Medulla oblongata (tissue), 1 donor: ENCODE results near the gene SOCS6.
"Not testable (repeated sequence)": the region's sequence is repeated elsewhere in the genome, so short reads cannot be mapped to it uniquely, and the experiment has no call there.

Experiments used
- DNase-seq: peaks from one replicate; pipeline ENCODE4 v3.0.0-alpha.2; 2015; ENCODE audit errors: extremely low spot score

The SOCS6 gene

DNA sequence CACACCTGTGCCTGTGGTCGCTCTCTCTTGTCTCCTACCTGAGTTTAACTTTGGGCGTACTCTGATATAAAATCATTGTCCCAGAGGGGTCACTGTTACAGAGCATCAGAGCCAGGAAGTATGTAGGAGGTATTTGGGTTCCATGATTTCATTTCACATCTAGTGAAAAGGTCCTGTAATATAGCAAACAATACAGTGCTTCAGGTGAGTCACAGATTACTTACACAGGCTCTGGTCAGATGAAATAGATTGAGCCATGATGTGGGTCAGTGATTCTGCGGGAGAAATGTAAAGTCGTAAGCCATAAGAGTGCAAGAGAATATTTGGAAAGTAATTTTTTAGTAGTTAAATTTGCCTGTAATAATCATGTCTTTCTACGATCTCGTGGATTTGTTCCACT, 70.2 kb downstream of the SOCS6 start:
- no peak for DNase-seq

DNA sequence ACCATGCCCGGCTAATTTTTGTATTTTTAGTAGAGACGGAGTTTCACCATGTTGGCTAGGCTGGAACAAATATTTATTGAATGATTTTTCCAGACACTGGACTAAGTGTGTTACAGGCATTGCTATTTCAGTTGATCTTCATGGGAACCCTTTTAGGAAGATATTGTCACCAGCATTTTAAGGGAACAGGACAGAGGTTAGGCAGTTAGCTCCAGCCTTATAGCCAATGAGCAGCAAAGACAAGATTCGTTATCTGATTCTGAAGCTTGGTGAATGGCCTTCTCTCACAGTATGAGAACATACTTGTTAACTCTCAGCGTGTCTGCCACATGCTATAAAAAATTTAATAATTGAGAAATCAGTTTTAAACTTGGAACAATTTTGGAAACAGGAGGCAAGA, 73.4 kb downstream of the SOCS6 start:
- DNase-seq: no peak

DNA sequence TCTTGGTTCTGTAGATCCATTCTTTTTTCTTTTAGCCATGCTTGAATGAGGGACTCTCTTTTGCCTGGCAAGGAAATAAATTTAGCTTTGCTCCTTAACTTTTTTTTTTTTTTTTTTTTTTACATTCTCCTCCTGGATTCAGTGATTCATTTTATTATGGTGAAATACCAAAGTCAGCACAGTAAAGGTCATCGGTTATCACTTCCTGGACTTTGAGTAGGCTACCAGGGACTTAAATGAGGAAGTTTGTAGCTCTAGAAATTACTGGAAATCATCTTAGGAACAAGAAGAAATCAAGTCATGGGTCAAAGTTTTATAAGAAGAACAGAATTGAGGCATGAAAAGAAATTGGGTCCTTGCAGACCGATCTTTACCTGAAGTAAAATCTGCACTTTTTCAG, 75.0 kb downstream of the SOCS6 start:
- peak; percentile 34 for DNase-seq

DNA sequence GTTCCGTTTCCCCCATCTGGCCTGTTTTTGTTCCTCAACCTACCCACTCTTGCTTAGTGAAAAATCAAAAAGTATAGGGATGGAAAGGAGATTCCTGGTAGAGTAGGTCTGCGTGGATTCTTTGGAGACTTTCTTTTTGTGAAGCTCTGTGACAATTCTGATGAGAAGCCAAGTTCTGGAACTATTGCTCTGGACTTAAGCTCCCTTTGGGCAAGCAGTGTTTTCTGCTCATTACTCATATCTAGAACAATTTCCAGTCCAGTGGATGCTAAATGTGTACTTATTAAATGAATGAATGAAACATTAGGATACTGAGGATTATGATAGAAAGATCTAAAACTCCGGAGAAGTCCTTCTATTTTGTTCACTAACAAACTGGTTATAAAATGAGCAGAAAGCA, 76.5 kb downstream of the SOCS6 start:
- DNase-seq: no peak

DNA sequence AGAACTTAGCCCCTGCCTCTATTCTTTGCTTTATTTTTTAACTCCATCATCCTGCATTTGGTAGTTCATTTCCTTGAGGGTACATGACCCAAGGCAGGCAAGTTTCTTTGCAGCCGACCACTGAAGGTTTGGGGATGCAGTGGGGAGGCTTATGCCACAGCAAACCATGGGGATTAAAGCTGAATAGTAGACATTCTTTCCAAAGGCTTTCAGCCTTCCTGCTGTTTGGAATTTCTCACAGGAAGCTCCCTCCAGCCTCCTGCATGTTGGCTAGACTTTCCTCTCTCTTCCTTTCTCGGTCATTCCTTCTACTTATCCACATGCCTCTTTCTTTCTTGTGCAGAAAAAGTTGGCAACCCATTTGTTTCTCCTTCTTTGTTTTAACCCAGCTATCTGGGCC, 77.3 kb downstream of the SOCS6 start:
- no peak for DNase-seq

DNA sequence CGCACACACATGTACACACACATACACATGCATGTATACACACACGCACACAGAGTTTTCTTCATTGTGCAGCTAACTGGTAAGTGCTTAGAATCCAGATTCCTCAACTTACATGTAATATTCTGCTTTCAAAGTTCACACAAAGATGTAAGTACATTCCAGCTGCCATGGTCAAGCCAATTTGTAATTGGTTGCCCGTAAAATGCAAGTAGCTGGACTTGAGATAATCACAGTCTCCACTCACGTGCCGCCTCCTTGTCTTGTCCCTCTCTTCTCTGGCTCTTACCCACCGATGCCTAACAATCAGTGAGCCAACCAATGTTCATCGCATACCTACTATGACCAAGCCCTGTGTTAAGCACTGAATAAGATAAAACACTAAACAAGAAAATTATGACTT, 77.8 kb downstream of the SOCS6 start:
- DNase-seq: no peak

DNA sequence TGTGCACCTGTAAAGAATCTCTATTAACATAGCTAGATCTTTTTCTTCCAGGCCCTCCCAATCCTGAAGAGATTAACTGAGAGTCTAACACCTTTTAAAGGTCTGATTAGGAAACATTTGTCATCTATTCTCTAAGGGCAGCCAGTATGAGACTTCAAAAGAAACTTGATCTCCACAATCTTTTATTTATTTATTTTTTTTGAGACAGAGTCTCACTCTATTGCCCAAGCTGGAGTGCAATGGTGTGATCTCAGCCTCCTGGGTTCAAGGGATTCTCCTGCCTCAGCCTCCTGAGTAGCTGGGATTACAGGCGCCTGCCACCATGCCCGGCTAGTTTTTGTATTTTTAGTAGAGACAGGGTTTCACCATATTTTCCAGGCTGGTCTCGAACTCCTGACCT, 78.5 kb downstream of the SOCS6 start:
- DNase-seq: not testable (repeated sequence)

DNA sequence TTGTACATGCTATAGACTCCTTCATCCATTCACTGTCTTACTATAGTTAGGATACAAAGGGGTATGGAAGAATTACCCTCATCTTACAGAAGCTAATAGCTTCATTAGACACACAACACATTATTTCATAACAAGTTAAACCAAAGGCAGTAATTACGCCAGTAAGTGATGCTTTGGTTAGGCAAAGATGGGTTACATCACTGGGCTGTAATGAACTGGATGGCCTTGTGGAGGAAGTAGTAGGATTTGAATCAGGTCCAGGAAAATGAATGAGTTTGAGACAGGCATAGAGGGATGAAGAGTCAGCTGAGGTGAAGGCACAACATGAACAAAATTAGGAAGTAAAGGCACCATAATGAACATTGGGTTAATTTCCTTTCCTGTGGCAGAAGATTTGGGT, 80.1 kb downstream of the SOCS6 start:
- DNase-seq: no peak

DNA sequence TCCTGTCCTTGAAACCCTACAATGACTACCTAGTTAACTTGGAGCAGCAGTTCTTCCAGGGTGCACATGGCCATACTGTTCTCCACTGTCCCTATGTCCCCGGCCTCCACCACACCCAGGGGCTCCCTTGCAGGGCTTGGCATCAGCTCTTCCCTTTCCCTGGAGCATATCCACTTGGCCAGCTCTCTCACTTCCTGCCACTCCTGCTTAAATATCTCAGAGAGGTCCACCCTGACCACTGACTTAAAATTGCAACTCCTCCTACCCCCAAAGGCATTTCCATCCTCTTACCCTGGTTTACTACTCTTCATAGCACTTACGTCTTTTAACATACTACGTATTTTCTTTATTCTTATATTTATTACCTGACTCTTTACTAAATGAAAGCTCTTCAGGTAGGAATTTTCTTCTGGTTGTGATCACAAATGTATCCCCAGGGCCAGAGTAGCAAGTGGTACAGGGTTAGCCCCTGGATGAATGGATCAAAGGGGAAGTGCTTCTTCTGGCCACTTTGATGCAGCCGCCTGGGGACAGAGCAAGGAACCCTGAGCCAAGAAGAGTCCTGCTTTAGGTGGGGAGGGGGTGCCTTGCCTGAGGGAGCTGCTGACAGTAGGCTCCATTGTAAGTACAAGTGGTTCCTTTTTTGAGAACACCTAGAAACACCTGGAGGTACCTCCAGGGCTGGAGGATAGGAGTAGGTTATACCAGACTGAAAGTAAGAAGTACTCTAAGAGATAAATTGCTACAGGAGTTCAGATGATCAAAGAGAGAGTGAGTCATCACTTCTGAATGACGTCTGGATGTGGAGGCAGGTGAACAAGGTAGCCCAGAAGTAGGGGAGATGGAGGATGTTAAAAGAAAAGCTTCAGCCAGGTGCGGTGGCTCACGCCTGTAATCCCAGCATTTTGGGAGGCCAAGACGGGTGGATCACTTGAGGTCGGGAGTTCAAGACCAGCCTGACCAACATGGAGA, 82.2 kb downstream of the SOCS6 start:
- DNase-seq: no peak

DNA sequence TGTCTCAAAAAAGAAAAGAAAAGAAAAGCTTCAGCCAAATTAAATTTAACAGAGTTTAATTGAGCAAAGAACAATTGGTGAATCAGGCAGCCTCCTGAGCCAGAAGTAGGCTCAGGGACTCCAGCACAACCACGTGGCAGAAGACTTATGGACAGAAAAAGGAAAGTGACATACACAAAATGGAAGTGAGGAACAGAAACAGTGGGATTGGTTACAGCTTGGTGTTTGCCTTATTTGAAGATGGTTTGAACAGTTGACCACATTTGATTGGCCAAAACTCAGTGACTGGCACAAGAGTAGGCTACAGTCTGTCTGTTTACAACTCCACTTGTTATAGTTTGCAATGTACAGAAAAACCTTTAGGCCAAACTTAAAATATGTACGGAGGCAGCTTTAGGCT, 83.1 kb downstream of the SOCS6 start:
- no peak for DNase-seq

DNA sequence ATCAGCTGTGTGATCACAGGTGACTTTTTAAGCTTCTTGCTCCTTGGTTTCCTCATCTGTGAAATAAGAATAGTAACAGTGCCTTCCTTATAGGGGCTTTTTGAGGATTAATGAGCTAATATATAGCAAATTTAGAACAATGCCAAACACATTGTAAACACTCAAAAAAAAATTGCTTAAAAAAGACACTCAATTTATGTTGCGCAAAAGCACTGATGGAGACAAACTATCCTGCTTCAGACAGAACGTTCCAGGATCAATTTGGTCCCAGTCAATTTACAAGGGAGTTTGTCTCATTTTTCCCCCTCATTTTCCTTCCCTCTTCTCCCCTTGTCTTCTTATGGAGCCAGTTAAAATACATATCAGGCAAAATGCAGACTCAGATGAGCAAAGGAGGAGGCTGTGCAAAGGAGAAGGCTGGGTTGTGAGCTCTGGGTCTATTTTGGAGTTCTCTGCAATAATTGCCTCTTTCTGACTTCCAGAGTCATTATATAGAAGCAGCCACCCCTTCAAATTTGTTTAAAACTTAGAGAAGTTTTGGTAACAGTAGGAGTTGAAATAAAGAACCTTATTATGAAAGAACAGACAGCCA, 83.7 kb downstream of the SOCS6 start:
- no peak for DNase-seq

DNA sequence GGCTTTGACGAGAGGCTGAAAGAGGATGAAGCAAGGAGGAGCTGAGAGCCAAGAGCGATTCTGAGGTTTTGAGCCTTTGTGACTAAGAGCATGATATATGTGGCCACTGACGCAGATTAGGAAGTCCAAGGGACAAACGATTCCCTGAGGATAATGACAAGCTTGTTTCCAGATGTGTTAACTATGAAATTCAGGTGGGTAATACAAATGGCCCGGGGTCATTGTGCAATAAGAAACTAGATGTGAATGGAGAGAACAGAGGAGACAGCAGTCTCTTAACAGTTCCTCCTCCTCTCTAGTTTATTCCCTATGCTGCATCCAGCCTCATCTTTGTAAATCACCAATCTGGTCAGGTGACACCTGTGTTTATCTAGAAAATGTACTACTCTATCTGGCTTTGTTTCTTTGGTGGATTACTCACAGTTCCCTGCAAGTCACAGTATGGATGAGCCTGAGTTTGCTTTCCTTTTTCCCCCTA, 84.2 kb downstream of the SOCS6 start:
- no peak for DNase-seq

DNA sequence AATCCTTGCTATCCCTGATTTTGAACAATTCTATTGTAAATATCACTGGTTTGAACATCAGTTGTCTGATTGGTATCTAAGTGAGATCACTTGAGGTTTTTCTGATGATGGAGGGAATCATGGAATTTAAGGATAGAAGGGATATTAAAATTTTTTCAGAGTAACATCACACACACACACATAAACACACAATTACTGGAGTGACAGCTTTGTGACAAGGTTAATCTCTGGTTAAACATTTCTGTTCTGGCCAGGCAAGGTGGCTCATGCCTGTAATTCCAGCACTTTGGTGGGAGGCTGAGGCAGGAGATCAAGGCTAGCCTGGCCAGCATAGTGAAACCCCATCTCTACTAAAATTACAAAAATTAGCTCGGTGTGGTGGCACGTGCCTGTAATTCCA, 85.3 kb downstream of the SOCS6 start:
- DNase-seq: no peak

DNA sequence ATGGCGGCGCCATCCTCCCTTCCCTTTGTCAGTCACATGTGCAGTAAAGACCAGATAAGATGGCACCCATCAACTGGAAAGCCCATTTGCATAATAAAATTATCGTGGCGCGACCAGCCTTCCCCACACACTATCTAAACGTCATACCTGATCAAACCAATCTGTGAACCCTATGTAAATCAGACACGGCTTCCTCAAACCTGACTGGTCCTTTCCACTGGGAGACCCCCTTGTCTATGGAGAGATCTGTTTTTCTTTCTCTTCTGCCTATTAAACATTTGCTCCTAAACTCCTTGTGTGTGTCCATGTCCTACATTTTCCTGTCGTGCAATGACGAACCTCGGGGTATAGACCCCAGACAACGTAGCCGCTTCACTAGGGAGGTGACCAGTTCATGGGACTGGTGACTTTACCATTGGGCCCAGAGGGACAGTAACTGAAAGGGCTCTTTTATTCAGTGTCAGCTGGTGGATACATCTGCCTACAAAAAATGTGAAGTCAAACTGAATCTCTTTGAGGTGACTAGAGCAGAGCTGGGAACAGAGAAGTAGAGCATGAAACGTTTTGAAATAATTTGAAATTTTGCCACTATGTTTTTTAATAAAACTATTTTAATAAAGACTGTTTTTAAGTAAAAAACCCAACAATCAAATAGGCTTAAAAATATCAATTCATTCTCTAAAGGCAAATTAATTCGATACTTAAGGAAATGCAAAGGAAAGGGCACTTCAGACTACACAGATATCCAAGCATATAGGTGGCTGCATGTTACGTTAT, 87.5 kb downstream of the SOCS6 start:
- no peak for DNase-seq

DNA sequence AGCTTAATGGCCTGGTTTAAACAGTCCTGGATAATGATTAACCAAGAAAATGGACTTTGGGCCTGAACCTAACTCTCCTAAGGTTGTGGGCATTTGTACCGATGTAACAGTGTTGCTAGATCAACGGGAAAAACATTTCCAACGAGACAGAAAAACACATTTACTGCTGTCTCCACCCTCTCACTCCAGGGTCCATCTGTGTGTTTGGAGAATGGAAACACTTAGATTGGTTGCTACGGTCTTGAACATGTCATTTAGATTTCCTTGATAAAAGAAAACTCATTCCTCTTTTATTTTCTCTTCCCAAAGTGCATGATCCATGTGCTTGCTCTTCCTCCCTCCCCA, 88.0 kb downstream of the SOCS6 start:
- no peak for DNase-seq

DNA sequence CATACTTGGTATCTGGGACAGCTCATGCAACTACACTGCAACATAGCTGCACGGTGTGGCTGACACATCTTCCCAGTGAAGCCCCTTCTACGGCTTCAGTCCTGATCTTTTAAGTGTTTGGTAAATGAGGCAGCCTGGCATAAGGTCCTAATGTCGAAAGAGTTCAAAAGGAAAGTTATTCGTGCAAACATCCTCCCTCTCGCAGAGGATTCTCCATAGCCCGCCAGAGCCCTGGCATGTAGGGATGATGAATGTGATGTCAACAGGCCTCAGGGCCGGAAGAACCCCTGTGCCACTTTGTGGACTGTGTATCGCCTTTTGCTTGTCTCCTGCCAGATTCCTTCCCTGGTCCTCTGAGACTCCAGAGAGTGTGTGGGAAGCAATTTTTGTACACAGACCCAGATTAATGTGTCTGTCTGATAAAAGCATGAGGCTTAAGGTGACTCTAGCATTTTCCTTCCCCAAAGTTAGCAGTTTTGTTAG, 88.5 kb downstream of the SOCS6 start:
- no peak for DNase-seq

DNA sequence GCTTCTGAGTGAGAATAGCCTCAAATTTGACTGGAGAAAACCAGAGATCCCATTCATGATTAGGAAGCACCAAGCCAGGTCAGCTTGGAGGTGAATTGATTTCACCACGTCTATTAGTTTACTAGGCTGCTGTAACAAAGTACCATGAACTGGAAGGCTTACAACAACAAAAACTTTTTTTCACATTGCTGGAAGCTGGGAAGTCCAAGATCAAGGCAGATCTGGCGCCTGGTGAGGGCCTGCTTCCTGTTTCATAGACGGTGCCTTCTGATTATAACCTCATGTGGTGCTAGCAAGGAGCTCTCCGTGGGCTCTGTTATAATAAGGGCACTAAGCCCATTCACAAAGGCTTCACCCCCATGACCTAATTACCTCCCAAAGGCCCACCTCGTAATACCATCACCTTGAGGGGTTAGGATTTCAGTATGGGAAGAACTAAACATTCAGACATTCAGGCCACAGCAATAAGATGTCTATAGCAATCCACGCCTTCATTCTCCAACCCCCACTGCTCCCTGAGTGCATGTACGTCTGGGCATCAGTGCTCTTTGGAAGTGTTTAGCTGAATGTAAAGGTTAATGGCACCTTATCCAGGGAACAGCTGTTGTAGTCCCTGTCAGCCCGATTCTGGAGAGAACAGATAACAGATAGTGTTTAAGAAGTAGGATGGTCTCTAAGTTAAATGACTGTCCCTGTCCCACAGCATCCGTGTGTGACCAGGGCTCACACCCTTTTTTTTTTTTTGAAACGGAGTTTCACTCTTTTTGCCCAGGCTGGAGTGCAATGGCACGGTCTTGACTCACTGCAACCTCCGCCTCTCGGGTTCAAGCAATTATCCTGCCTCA, 89.2 kb downstream of the SOCS6 start:
- DNase-seq: no peak
